Hepatocyte (in vitro differentiated cells): ENCODE measurements around the gene MSI2.

Experiments
- EZH2 ChIP-seq: fragments of 200-600 bp; sonication (generic); IDR thresholded peaks from 2 replicates; pipeline ENCODE4 v1.6.1; 2016; ENCODE audit warnings: antibody characterized with exemption, mild to moderate bottlenecking, borderline replicate concordance
- TF ChIP-seq, protein P1 (sequence below): fragments of 200-600 bp; sonication (generic); IDR thresholded peaks from 2 replicates; pipeline ENCODE4 v1.5.1; 2016; ENCODE audit warnings: antibody characterized with exemption, mild to moderate bottlenecking; ENCODE audit not compliant: poor library complexity

DNA sequence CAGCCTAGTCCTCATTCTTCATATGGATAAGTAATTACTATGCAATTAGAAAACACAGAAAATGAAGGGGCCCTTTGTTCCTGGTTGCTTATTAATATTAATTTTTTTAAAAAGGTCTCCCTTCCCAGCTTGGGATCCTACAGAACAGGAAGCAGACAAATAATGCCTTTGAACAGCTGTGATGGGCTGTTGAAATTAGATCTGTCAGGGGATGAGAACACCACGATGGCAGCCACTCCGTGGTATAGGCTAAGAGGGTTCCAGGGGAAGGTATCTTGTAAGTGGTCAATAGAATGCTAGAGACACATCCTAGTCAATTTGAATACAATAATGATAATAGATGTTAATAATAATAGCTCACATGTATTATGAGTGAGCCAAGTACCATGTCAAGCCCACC is 405.7 kb downstream of the MSI2 start:
- TF ChIP-seq, protein P1, sequence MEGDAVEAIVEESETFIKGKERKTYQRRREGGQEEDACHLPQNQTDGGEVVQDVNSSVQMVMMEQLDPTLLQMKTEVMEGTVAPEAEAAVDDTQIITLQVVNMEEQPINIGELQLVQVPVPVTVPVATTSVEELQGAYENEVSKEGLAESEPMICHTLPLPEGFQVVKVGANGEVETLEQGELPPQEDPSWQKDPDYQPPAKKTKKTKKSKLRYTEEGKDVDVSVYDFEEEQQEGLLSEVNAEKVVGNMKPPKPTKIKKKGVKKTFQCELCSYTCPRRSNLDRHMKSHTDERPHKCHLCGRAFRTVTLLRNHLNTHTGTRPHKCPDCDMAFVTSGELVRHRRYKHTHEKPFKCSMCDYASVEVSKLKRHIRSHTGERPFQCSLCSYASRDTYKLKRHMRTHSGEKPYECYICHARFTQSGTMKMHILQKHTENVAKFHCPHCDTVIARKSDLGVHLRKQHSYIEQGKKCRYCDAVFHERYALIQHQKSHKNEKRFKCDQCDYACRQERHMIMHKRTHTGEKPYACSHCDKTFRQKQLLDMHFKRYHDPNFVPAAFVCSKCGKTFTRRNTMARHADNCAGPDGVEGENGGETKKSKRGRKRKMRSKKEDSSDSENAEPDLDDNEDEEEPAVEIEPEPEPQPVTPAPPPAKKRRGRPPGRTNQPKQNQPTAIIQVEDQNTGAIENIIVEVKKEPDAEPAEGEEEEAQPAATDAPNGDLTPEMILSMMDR, result no peak
- no peak for TF ChIP-seq EZH2
